HEK293T (cell line): ENCODE results near the gene CNIH3.

Experiments
- ARNT ChIP-seq: fragments of 450-650 bp; IDR thresholded peaks from 2 replicates; pipeline ENCODE4 v1.6.1; 2017; ENCODE audit warnings: mild to moderate bottlenecking
- FOXA1 ChIP-seq: fragments of 450-650 bp; IDR thresholded peaks from 2 replicates; pipeline ENCODE4 v1.6.1; 2016; ENCODE audit warnings: mild to moderate bottlenecking
- FOXK2 ChIP-seq: fragments of 450-650 bp; IDR thresholded peaks from 2 replicates; pipeline ENCODE4 v1.6.1; 2016; ENCODE audit warnings: mild to moderate bottlenecking
- FOXM1 ChIP-seq: fragments of 450-650 bp; IDR thresholded peaks from 2 replicates; pipeline ENCODE4 v1.6.1; 2017; ENCODE audit warnings: mild to moderate bottlenecking, borderline replicate concordance
- SP1 ChIP-seq: fragments of 450-650 bp; IDR thresholded peaks from 2 replicates; pipeline ENCODE4 v1.6.1; 2017
- SUZ12 ChIP-seq: fragments of 450-650 bp; IDR thresholded peaks from 2 replicates; pipeline ENCODE4 v1.6.1; 2016; ENCODE audit warnings: mild to moderate bottlenecking
- TARDBP ChIP-seq: fragments of 450-650 bp; IDR thresholded peaks from 2 replicates; pipeline ENCODE4 v1.6.1; 2016
- ZNF384 ChIP-seq: fragments of 450-650 bp; IDR thresholded peaks from 2 replicates; pipeline ENCODE4 v1.6.1; 2016

- no peak for TF ChIP-seq FOXM1
- TF ChIP-seq FOXK2 = no peak
- TF ChIP-seq SP1 = no peak
- TF ChIP-seq ZNF384 = no peak
- no peak for TF ChIP-seq ARNT
- no peak for TF ChIP-seq SUZ12
- no peak for TF ChIP-seq TARDBP
- no peak for TF ChIP-seq FOXA1
Measured at GRCh38 chr1:224623743-224624333, 7.7 kb downstream of the CNIH3 start.
